Lower lobe of right lung (tissue), 2 donors: ENCODE measurements around the gene GMDS. TPM values are rescaled to one million over a fixed set of nuclear protein-coding genes. Genes with fewer than 3 reads are reported as not detected.
A peak's percentile ranks its signal among the peaks of the same experiment; 100 is the strongest.

Experiments
- ATAC-seq, 2 donors: fragments of 200-7000 bp; cut with Tn5 transposase; one replicate each; pipeline ENCODE4 v1.9.1; 2020 to 2022; ENCODE audit warnings: mild to moderate bottlenecking in 2 of 2, moderate library complexity in 2 of 2
- DNase-seq: peaks from one replicate; pipeline ENCODE4 v3.0.0-alpha.2; 2020
- H3K27ac ChIP-seq: fragments of 200-600 bp; one replicate; pipeline ENCODE4 v1.8.0; 2022
- H3K27me3 ChIP-seq: fragments of 200-600 bp; one replicate; pipeline ENCODE4 v1.8.0; 2022; ENCODE audit warnings: low read depth
- H3K36me3 ChIP-seq: fragments of 200-600 bp; one replicate; pipeline ENCODE4 v1.8.0; 2022; ENCODE audit warnings: mild to moderate bottlenecking
- H3K4me1 ChIP-seq: fragments of 200-600 bp; one replicate; pipeline ENCODE4 v1.8.0; 2022
- H3K4me3 ChIP-seq: fragments of 200-600 bp; one replicate; pipeline ENCODE4 v1.8.0; 2022; ENCODE audit warnings: mild to moderate bottlenecking
- H3K9me3 ChIP-seq: fragments of 200-600 bp; one replicate; pipeline ENCODE4 v1.8.0; 2022
- intact Hi-C: fragments of 100-400 bp; cut with DNase I; formaldehyde crosslinking; loops from one replicate; pipeline ENCODE4 v1.11.0; 2022
- total RNA-seq: library from RNA; stranded (reverse); fragmentation: NEBNext Ultra II Directional; extraction: Animal tissue kit (Norgen Biotek cat#: 25700); gene quantifications from one replicate; pipeline ENCODE4 v1.2.1, GENCODE V29; 2021
- TF ChIP-seq, protein P1 (sequence below): fragments of 200-600 bp; IDR thresholded peaks from one replicate; pipeline ENCODE4 v1.8.0; 2022; ENCODE audit warnings: antibody characterized with exemption, mild to moderate bottlenecking
- donor health status: DM: no; HTN: yes; CAD: no; lungs with severe emphysema.

The GMDS gene
- total RNA-seq, 1 donor from 2014 or later, result 12.7 TPM

GRCh38 chr6:2205396-2205795 lies 40.0 kb downstream of the GMDS start:
- ATAC-seq (no peak), DNase-seq (no peak)
- Histone ChIP-seq H3K27ac (no peak overlapping the region), H3K4me3 (no peak overlapping the region), H3K4me1 (no peaks in the 10 kb centered on the region), H3K36me3 (no peaks in the 10 kb centered on the region), H3K27me3 (no peaks in the 10 kb centered on the region), H3K9me3 (no peaks in the 10 kb centered on the region)
- intact Hi-C loops, result no loop called here
- TF ChIP-seq, protein P1, sequence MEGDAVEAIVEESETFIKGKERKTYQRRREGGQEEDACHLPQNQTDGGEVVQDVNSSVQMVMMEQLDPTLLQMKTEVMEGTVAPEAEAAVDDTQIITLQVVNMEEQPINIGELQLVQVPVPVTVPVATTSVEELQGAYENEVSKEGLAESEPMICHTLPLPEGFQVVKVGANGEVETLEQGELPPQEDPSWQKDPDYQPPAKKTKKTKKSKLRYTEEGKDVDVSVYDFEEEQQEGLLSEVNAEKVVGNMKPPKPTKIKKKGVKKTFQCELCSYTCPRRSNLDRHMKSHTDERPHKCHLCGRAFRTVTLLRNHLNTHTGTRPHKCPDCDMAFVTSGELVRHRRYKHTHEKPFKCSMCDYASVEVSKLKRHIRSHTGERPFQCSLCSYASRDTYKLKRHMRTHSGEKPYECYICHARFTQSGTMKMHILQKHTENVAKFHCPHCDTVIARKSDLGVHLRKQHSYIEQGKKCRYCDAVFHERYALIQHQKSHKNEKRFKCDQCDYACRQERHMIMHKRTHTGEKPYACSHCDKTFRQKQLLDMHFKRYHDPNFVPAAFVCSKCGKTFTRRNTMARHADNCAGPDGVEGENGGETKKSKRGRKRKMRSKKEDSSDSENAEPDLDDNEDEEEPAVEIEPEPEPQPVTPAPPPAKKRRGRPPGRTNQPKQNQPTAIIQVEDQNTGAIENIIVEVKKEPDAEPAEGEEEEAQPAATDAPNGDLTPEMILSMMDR, result no peak

GRCh38 chr6:2204272-2204671 lies 41.1 kb downstream of the GMDS start:
- Histone ChIP-seq H3K36me3 (no peaks in the 10 kb centered on the region), H3K27ac (no peak overlapping the region), H3K9me3 (no peaks in the 10 kb centered on the region), H3K4me3 (no peak overlapping the region), H3K4me1 (no peaks in the 10 kb centered on the region), H3K27me3 (no peaks in the 10 kb centered on the region)
- ATAC-seq, result no peak
- TF ChIP-seq, protein P1, result no peak
- intact Hi-C loops, result no loop called here
- no peak for DNase-seq

DNA sequence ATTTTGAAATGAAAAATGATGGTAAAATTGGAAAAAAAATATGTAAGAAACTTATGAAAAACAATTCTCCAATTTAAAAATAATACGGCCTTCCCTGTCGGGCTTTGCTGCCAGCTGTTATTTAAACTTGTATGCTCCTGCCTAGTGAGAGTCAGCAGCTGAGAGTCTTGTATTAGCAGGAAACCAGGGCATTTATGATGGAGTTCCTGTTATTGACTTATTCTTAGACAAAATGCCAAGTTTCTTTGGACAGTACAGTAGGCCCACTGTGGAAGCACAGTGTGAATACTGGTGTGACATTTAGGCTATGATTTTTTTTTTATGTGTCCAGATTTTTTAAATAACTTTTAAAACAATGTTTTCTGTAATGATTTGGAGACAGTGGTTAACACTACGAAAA lies 42.1 kb downstream of the GMDS start:
- no peak overlapping the region for H3K27ac ChIP-seq
- intact Hi-C loops, result no loop called here
- H3K4me1 ChIP-seq, result no peaks in the 10 kb centered on the region
- H3K4me3 ChIP-seq, result no peak overlapping the region
- DNase-seq (no peak), ATAC-seq (no peak)
- TF ChIP-seq, protein P1, result no peak
- no peaks in the 10 kb centered on the region for H3K36me3 ChIP-seq
- H3K27me3 ChIP-seq, result no peaks in the 10 kb centered on the region
- no peaks in the 10 kb centered on the region for H3K9me3 ChIP-seq

GRCh38 chr6:2197984-2198383 lies 47.4 kb downstream of the GMDS start:
- Histone ChIP-seq H3K36me3 (no peaks in the 10 kb centered on the region), H3K4me3 (no peak overlapping the region), H3K27ac (no peak overlapping the region), H3K9me3 (no peaks in the 10 kb centered on the region), H3K27me3 (no peaks in the 10 kb centered on the region), H3K4me1 (peaks cover 11% of the 10 kb centered on the region)
- ATAC-seq (no peak), DNase-seq (no peak)
- TF ChIP-seq, protein P1, result no peak
- intact Hi-C loops, result loop anchor here (10.0 kb wide), 1 partner anchor 593 kb away; the partner anchor contains the start of gene FOXC1

- peak in 1 of 2 donors; percentile 41 for ATAC-seq
- no peaks in the 10 kb centered on the region for H3K36me3 ChIP-seq
- H3K27me3 ChIP-seq, result no peaks in the 10 kb centered on the region
- peaks cover 11% of the 10 kb centered on the region for H3K4me1 ChIP-seq
- no peaks in the 10 kb centered on the region for H3K9me3 ChIP-seq
- TF ChIP-seq, protein P1, result no peak
- H3K27ac ChIP-seq, result no peak overlapping the region
- no peak overlapping the region for H3K4me3 ChIP-seq
- DNase-seq, result no peak
- intact Hi-C loops, result loop anchor here (10.0 kb wide), 1 partner anchor 592 kb away; the partner anchor contains the start of gene FOXC1
Measured at GRCh38 chr6:2197177-2197671, 48.2 kb downstream of the GMDS start.
